Glutamatergic neuron (in vitro differentiated cells): ENCODE data around the gene TMEM154. TPM values are rescaled to one million over a fixed set of nuclear protein-coding genes. Genes with fewer than 3 reads are reported as not detected.

Experiments used
- DNase-seq: peaks from one replicate; pipeline ENCODE4 v3.0.0; 2022
- H3K27ac Mint-ChIP-seq: one replicate; pipeline ENCODE4 v1.8.0; 2020; ENCODE audit warnings: mild to moderate bottlenecking, mixed read lengths, inconsistent platforms; ENCODE audit not compliant: unreplicated experiment
- H3K27me3 Mint-ChIP-seq: one replicate; pipeline ENCODE4 v1.8.0; 2020; ENCODE audit warnings: mild to moderate bottlenecking, moderate library complexity, mixed read lengths, inconsistent platforms; ENCODE audit not compliant: unreplicated experiment
- H3K36me3 Mint-ChIP-seq: one replicate; pipeline ENCODE4 v1.8.0; 2020; ENCODE audit warnings: mild to moderate bottlenecking, mixed read lengths, inconsistent platforms; ENCODE audit not compliant: unreplicated experiment
- H3K4me1 Mint-ChIP-seq: one replicate; pipeline ENCODE4 v1.8.0; 2020; ENCODE audit warnings: mild to moderate bottlenecking, low read depth, mixed read lengths, inconsistent platforms; ENCODE audit not compliant: unreplicated experiment
- H3K4me3 Mint-ChIP-seq: one replicate; pipeline ENCODE4 v1.8.0; 2020; ENCODE audit warnings: mild to moderate bottlenecking, mixed read lengths, inconsistent platforms; ENCODE audit not compliant: unreplicated experiment
- H3K9me3 Mint-ChIP-seq: one replicate; pipeline ENCODE4 v1.8.0; 2020; ENCODE audit warnings: mild to moderate bottlenecking, moderate library complexity, mixed read lengths, inconsistent platforms; ENCODE audit not compliant: unreplicated experiment
- total RNA-seq: library from RNA; stranded (reverse); fragmentation: NEBNext Ultra II Directional; extraction: Animal tissue kit (Norgen Biotek cat#: 25700); gene quantifications from one replicate; pipeline ENCODE4 v1.2.1, GENCODE V29; 2021; ENCODE audit not compliant: unreplicated experiment
- TF ChIP-seq, protein P1 (sequence below): fragments of 200-600 bp; sonication (generic); IDR thresholded peaks from one replicate; pipeline ENCODE4 v1.5.0; 2021; ENCODE audit not compliant: partially characterized antibody, unreplicated experiment

The TMEM154 gene
- total RNA-seq, 1 donor from 2014 or later = 0.22 TPM

GRCh38 chr4:152610131-152610530, 69.7 kb downstream of the TMEM154 start:
- H3K27ac Mint-ChIP-seq = no peak overlapping the region
- DNase-seq = no peak
- TF ChIP-seq, protein P1, sequence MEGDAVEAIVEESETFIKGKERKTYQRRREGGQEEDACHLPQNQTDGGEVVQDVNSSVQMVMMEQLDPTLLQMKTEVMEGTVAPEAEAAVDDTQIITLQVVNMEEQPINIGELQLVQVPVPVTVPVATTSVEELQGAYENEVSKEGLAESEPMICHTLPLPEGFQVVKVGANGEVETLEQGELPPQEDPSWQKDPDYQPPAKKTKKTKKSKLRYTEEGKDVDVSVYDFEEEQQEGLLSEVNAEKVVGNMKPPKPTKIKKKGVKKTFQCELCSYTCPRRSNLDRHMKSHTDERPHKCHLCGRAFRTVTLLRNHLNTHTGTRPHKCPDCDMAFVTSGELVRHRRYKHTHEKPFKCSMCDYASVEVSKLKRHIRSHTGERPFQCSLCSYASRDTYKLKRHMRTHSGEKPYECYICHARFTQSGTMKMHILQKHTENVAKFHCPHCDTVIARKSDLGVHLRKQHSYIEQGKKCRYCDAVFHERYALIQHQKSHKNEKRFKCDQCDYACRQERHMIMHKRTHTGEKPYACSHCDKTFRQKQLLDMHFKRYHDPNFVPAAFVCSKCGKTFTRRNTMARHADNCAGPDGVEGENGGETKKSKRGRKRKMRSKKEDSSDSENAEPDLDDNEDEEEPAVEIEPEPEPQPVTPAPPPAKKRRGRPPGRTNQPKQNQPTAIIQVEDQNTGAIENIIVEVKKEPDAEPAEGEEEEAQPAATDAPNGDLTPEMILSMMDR = no peak
- H3K36me3 Mint-ChIP-seq = no peaks in the 10 kb centered on the region
- H3K9me3 Mint-ChIP-seq = peaks cover 2% of the 10 kb centered on the region
- peaks cover 22% of the 10 kb centered on the region for H3K4me1 Mint-ChIP-seq
- no peak overlapping the region for H3K4me3 Mint-ChIP-seq
- H3K27me3 Mint-ChIP-seq = peaks cover 1% of the 10 kb centered on the region

- H3K36me3 Mint-ChIP-seq = no peaks in the 10 kb centered on the region
- H3K4me1 Mint-ChIP-seq = peaks cover 22% of the 10 kb centered on the region
- peaks cover 1% of the 10 kb centered on the region for H3K27me3 Mint-ChIP-seq
- TF ChIP-seq, protein P1 = no peak
- H3K9me3 Mint-ChIP-seq = peaks cover 2% of the 10 kb centered on the region
- no peak for DNase-seq
- no peak overlapping the region for H3K27ac Mint-ChIP-seq
- no peak overlapping the region for H3K4me3 Mint-ChIP-seq
Measured at GRCh38 chr4:152609481-152609880, 70.3 kb downstream of the TMEM154 start.

DNA sequence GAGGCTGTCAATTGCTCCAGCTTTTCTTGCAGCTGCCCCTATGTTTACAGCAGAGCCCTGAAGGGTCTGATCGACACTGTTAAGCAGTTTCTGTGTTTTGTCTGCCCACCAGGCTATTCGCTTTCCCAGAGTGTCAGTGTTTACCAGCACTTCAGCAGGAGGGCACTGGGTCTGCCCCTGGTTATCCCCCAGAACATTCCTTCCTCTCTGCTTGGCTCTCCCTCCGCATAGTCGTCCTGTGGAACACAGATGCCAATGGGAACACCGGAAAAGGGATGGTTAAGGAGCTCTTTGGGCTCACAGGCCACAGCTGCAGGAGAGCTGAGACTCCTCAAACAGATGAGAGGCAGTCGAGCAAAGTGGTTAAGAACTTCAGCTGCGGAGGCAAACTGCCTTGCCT, 72.6 kb downstream of the TMEM154 start:
- Mint-ChIP-seq H3K27me3 (no peaks in the 10 kb centered on the region), H3K4me3 (no peak overlapping the region), H3K4me1 (peaks cover 23% of the 10 kb centered on the region), H3K9me3 (peaks cover 2% of the 10 kb centered on the region), H3K27ac (peak overlapping the region; percentile 36), H3K36me3 (no peaks in the 10 kb centered on the region)
- TF ChIP-seq, protein P1 = no peak
- no peak for DNase-seq

GRCh38 chr4:152606753-152607152, 73.0 kb downstream of the TMEM154 start:
- H3K9me3 Mint-ChIP-seq = peaks cover 2% of the 10 kb centered on the region
- H3K27me3 Mint-ChIP-seq = peaks cover 2% of the 10 kb centered on the region
- H3K36me3 Mint-ChIP-seq = no peaks in the 10 kb centered on the region
- TF ChIP-seq, protein P1 = no peak
- H3K27ac Mint-ChIP-seq = peak overlapping the region; percentile 94
- peaks cover 25% of the 10 kb centered on the region for H3K4me1 Mint-ChIP-seq
- H3K4me3 Mint-ChIP-seq = no peak overlapping the region
- DNase-seq = no peak

- H3K4me1 Mint-ChIP-seq = peaks cover 25% of the 10 kb centered on the region
- peak overlapping the region; percentile 94 for H3K27ac Mint-ChIP-seq
- no peaks in the 10 kb centered on the region for H3K36me3 Mint-ChIP-seq
- TF ChIP-seq, protein P1 = no peak
- peaks cover 2% of the 10 kb centered on the region for H3K9me3 Mint-ChIP-seq
- peak; percentile 28 for DNase-seq
- H3K27me3 Mint-ChIP-seq = peaks cover 2% of the 10 kb centered on the region
- peak overlapping the region; percentile 31 for H3K4me3 Mint-ChIP-seq
Measured at GRCh38 chr4:152605641-152606335, 74.0 kb downstream of the TMEM154 start.
